ENCODE data around the gene RANBP1.

RANBP1 gene

DNA sequence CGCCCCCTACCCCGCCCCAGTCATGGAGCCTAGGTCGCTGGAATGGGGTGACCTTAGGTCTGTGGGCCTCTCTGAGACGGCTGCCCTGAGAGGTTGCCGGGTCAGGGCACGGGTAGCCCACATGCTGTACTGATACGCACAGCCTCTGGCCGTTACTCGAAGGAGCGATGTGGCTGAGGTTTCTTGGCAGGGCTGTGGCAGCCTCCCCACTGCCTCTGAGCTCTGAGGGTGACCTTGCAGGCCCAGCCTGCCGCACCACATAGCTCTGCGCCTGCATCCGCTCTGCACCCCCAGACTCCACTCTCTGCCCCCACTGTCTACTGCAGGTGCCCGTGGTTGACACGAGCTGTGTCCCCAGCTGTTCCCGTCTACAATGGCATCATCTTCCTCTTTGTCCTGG lies 23.0 kb downstream of the RANBP1 start:
- no peak for DNase-seq

DNA sequence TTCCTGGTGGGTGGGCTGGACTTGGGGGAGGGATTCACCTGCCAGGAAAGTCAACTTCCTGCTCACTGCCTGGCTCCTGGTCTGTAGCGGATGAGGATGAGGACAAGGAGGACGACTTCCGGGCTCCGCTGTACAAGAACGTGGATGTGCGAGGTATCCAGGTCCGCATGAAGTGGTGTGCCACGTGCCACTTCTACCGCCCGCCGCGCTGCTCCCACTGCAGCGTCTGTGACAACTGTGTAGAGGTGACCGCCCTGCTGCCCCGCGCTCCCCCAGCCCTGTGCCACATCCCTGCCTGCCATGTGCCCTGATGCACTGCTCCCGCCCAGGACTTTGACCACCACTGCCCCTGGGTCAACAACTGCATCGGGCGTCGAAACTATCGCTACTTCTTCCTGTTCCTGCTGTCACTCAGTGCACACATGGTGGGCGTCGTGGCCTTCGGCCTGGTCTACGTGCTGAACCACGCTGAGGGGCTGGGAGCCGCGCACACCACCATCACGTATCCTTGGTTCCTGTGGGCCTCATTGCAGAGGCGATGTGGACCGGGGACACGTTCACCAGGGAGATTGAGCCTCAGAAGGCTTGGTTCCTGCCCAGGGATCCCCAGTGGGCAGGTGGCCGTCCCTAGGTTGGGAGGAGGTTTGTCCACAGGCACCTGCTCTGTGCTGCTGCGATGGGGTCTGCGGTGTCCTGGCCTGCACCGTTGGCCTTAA lies 23.6 kb downstream of the RANBP1 start:
- no peak for DNase-seq

DNA sequence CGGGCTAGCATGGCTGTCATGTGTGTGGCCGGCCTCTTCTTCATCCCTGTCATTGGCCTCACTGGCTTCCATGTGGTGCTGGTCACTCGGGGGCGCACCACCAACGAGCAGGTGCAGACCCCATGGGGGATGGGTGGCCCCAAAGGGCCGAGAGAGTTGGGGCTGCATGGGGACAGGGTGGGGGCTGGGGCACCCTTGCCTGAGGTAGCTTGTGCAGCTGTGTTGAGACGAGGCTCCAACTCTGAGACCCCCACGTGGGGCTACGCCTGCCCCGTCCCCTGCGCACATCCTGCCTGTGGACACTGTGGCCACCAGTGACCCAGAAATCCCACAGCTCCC lies 24.2 kb downstream of the RANBP1 start:
- no peak for DNase-seq

DNA sequence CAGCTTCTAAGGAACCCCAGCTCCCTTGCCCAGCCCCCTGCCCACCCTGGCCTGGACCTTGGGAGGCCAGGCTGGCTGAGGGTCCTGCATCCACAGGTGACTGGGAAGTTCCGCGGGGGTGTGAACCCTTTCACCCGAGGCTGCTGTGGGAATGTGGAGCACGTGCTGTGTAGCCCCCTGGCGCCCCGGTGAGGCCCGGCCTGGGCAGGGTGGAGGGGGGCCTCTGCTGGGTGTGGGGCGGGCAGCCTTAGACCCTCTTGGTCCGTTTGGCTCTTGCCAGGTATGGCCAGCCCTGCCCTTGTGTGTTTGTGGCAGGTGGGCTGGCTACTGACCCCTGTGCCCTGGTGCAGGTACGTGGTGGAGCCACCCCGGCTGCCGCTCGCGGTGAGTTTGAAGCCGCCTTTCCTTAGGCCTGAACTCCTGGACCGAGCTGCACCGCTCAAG lies 24.6 kb downstream of the RANBP1 start:
- no peak for DNase-seq

DNA sequence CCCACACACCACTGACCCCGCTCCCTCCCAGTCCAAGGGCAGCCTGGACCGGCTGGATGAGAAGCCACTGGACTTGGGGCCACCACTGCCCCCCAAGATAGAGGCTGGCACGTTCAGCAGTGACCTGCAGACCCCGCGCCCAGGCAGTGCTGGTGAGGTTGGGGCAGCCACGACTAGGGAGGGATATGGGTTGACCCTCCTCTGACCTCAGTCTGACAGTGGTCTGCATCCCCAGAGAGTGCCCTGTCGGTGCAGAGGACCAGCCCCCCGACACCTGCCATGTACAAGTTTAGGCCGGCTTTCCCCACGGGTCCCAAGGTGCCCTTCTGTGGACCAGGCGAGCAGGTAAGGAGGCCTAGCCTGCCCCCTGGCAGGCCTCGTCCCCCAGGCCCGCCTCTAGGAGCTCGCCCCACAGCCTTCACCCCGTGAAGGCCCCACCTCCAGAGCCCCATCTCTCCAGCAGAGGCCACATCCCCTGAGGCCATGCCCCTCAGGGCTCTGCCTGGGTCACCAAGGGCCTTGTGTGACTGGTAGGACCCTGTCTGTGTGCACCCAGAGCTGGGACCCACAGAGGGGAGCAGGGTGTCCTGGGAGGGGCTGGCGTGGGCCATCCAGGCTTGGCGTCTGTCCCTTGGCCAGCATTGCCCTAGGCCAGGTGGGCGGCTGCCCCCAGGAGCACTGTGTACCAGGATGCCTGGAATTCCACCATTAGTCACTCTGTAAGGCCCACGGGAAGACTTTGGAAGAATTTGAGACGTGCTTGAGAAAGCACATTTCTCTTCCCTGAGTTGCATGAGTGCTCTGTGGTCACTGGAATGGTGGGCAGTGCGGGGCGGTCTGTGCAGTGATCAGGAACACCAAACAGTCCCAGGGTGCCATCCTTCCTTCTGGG lies 25.5 kb downstream of the RANBP1 start:
- peak; percentile 74 for DNase-seq

DNA sequence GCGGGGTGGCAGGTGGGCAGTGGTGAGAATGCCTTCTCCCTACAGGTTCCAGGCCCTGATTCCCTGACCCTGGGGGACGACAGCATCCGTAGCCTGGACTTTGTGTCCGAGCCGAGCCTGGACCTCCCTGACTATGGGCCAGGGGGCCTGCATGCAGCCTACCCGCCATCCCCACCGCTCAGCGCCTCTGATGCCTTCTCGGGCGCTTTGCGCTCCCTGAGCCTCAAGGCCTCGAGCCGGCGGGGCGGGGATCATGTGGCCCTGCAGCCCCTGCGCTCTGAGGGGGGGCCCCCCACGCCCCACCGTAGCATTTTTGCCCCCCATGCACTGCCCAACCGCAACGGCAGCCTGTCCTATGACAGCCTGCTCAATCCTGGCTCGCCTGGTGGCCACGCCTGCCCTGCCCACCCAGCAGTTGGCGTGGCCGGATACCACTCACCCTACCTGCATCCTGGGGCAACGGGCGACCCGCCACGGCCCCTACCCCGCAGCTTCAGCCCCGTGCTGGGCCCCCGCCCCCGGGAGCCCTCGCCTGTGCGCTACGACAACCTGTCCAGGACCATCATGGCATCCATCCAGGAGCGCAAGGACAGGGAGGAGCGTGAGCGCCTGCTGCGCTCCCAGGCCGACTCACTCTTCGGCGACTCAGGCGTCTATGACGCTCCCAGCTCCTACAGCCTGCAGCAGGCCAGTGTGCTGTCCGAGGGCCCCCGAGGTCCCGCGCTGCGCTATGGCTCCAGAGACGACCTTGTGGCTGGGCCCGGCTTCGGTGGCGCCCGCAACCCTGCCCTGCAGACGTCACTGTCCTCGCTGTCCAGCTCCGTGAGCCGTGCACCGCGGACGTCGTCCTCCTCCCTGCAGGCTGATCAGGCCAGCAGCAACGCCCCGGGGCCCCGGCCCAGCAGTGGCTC lies 27.1 kb downstream of the RANBP1 start:
- DNase-seq: no peak

DNA sequence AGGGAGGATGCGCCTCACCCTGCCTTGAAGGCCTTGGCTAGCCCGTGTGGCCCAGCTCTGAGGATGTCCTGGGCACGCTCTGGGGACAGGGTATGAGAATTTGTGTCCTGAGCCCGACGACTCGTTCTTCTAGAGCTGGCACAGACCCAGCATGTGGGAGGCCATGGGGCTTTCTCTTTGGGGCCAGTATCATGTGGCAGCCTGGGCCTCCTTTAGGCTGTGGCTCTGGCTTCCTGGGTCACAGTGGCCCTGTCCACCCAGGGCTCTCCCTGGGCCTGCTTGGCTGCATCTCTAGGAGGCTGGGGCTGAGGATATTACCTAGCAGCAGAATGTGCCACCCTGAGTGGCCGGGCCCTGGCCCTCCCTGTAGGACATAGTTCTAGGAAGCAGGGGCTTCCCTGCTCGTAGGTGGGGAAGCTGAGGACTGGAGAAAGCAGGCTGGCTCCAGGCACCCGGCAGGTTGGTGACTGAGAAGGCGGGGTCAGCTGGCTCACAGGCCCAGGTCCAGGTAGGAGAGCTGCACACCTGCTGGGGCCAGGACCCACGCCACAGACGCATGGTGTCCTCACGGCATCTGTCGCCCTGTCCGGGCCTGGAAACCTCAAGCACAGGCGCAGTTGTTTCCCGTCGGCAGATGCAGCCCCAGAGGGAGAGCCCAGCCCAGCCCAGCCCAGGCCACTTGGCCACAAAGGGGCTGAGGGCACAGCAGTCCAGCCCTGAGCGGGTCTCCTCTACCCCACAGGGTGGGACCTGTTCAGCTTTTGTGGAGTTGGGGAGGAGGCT lies 28.2 kb downstream of the RANBP1 start:
- no peak for DNase-seq

DNA sequence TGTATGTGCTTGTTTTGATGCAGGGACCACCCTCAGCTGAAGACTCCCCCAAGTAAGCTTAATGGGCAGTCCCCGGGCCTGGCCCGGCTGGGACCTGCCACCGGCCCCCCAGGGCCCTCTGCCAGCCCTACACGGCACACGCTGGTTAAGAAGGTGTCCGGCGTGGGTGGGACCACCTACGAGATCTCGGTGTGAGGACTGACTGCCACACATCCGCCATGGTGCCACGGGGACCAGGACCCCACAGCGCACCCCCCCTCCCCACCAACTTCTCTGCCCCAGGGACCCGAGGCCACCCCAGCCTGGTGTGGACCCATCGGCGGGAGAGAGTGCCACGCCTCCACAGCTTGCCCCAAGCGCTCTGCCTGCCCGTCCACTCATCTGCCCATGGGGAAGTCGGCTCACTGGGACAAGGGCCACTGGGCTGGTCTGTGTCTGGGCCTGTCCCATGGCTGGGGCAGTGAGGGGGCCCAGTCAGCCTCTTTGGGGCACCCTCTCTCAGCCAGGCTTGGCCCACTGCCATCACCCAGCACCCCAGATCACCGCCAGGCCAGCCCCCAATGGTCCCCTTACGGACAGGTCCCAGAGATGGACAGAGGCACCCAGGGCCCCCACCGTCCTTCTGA lies 29.4 kb downstream of the RANBP1 start:
- no peak for DNase-seq

DNA sequence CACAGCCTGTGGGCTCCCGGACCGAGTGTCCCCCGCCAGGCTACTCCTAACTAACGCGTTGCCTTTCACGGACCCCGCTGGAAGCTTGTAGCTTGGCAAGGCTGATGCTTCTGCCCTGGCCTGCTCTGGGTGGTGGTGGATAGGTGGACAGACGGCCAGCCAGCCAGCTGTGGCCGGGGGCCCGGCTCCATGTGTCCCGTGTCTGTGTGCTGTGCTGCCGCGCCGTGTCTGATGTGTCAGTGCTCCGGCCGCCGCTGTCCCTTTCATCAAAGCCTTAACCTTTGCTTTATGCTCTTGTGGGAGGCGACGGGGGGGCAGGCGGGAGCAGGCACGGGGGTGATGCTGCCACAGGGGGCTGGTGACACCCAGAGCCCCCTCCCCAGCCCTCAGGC lies 29.9 kb downstream of the RANBP1 start:
- no peak for DNase-seq

DNA sequence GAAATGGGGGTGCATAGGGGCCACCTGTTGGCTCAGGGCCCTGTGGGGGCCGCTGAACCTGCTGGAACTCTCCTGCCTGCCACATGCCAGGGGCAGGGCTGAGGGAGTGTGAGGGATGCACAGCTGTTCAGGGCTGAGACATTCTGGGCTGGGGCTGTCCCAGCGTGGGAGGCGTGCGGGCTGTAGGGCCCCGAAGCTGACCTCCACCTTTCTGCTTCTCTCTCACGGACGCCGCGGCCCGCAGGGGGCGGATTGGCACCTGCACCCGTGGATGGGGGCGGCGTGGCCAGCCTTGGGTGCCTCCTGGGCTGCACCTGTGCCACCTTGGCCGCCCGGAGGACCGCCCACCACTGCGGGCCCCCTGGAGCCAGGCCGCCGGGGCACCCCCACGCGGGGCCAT lies 30.9 kb downstream of the RANBP1 start:
- DNase-seq: no peak

DNA sequence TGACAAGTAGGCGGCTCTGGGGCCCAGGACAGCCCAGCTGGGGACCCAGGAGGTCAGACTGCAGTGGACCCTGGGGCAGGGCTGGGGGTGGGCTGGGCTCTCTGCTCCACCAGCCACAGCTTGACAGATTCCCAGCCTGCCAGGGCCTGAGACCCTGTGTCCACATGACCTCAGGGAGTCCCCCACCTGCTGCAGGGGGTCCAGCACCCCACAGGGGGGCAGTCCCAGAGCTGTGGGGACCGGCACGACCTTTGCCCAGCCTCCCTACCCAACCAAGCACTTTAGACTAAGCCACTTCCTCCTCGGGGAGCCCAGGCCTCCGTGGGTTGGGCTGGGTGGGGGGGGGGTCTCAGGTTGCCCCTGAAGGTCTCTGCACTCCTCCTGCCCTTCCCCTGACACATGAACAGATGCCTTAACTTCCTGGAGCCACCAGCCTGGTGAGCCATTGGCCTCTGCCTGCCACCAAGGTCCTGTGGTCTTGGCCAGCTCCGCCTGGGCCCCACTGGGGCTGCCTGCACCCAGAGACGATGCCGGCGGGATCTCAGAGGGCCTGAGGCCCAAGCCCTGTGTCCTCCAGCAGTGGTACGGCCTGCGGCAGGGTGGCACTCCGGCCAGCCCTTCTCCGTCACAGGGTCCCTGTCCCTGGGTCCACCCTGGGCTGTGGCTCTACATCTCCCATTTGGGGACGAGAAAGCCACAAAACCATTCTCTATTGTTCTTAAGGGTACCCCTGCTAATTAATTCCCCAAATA lies 31.5 kb downstream of the RANBP1 start:
- DNase-seq: no peak

DNA sequence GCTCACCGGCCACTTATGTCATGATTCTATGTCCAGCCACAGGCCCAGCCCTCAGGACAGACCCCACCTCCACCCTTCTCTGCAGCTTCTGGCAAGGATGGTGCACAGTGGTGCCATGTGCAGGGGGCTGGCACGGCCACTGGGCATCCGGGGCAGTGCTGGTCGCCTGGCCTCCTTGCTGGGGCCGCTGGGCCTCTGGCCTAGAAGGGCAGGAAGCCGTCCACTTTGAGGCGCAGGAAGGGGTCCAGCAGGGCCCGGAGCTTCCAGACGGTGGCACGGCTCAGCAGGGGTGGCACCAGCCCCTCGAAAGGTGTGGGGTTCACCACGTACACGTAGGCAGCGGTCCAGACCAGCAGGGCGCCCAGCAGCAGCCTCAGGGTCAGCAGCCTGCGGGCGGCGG lies 32.5 kb downstream of the RANBP1 start:
- DNase-seq: no peak

DNA sequence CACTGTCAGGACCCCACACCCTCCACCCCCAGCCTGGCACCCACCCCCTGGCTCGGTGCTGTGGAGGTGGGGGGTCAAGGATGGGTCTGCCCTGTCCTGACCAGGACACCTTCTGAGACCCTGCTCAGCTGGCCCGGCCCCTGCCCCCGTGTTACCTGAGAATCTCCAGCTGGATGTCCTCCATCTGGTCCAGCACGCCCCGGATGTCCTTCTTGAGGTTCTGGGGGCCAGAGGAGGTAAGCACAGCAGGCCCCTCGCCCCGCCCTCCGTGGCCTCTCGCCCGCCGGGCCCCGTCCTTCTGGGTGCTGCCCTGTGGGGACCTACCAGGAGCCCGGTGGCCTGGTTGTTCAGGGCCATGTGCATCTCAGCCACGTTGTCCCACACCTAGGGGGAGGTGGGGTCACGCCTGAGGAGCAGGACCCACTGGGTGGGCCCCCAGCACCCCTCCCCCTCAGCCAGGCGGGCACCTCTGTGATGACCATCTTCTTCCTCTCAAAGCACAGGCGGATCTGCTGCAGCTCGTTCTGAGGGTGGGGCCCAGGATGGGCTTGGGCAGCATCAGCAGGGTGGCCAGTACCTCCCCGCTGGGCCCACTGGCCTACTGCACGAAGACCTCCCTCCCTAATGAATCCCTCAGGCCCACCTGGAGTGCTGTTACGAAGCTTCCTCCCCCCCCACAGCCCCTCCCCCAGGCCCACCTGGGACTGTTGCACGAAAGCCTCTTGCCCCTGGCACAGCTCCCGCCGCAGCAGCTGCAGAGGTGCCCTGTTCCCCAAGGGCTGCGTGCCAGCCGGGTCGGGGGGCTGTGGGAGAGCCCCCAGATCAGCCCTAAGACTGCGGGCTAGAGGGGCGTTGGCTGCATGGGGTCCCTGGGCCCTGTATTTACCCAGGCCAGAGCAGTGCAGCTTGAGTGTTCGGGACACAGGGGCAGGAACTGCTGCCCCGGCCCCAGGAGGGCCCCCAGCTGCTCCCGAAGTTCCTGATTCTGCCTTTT lies 33.6 kb downstream of the RANBP1 start:
- no peak for DNase-seq

DNA sequence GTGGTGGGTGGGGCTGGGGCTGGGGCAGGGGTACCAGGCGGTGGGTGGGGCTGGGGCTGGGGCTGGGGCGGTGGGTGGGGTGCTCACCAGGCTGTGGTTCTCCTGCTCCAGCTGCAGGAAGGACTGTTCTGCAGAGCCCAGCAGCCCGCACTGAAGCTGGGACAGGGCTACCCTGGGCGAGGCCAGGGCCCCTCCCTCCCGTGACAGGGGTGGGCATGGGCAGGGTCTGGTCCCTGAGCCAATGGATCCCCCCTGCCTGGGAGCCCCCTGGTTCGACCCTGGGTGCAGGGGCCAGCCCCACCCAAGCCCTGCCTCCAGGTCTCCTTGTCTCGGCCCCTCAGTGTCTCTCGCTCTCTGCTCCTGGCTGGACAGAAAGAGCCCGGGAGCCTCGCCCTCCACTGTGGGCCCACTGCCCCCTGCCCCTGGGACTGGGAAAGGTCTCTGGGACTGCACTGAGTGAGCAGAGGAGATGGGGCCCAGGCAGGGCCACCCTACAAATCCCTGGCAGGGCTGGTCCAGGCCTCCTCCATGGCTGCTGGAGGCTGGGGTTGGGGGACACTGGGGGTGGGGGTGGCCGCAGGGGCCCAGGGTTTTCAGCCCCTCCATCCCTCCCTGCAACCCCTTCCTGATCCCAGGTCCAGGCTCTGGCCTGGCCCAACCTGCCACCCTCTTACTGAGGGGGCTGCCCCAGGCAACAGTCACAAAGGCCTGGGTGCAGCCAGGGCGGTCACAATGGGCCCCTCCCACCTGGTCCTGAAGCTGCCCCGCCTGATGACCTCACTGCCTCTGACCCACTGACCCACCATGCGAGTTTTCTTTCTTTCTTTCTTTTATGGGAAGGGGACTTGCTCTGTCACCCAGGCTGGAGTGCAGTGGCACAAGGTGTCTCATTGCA lies 34.7 kb downstream of the RANBP1 start, which contains the start of gene CCDC188:
Gene CCDC188 (minus strand): TSS at position 675 of the 895 bp plus-strand sequence. CDS start 69 bp downstream, at position 606.
- DNase-seq: no peak

DNA sequence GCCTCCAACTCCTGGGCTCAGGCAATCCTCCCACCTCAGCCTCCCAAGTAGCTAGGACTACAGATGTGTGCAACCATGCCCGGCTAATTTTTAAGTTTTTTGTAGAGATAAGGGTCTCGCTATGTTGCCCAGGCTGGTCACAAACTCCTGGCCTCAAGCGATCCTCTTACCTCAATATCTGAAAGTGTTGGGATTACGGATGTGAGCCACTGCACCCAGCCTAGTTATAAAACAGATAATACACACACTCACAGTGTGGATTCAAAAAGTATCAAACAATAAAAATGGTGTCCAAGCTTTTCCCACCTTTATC lies 35.3 kb downstream of the RANBP1 start:
- no peak for DNase-seq

DNA sequence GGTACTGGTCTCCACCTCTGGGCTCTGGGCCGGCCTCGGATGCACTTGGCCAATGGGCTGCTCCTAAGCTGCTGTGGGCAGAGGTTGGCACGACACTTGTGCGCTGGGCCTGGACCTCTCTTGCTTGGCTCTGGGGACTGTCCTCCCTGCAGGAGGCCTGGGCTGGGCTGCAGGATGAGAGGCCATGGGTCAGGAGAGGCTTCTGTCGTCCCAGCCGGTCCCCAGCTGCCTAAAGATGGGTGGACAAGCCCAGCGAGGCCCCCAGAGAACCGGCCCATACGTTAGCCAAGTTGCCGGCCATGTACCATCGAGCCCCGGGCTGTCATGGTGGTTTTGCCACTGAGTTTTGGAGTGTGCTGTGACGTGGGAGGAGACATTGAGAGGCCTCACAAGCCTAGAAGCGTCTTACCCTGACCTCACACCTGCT lies 36.6 kb downstream of the RANBP1 start:
- DNase-seq: no peak

DNA sequence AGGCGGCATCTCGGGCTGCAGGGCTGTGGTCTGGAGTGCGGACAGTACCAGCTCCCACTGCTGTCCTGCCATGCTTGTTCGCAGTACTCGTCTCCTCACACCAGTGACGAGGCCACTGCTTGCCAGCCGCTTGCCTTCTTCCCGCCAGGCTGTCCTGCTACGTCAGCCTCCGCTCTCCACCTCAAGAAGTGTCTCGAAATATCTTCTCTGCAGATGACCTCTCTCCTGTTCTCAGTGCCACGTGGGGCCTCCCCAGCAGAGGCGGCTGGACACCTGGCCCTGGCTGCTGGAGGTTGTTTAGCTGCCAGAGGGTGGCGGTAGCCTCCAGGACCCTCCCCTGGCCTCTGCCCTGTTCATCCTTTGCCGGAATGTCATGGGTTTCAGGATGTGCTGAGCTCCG lies 38.0 kb downstream of the RANBP1 start:
- no peak for DNase-seq

DNA sequence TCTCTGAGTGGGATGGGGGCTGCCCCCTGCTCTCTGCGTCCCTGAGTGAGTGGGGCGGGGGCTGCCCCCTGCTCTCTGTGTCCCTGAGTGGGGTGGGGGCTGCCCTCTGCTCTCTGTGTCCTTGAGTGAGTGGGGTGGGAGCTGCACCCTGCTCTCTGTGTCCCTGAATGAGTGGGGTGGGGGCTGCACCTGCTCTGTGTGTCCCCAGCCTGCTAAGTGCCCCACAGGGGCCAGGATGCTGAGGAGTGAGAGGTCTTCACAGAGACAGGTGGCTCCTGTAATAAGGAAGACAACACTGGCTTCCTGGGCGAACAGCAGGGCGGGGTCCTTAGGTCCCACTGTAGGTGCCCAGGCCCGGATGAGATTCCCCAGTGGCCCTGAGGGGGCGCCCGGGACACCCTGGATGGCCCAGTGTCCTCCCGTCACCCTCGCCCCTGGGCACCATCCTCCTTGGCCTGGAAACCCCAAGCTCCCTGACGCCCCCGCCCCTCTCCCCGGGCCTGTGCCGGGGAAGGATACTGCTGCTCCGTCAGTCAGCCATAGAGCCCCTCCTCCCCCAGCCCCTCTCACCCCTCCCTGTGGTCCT lies 38.8 kb downstream of the RANBP1 start:
- DNase-seq: no peak
